Gastroesophageal sphincter (tissue), 4 donors: ENCODE measurements around the gene CD9. TPM values are rescaled to one million over a fixed set of nuclear protein-coding genes. Genes with fewer than 3 reads are reported as not detected.

Source experiments
- ATAC-seq: fragments of 150-250 bp; one replicate; pipeline ENCODE4 v1.9.1; 2016; ENCODE audit warnings: mild to moderate bottlenecking, moderate library complexity
- H3K27ac ChIP-seq, 4 donors: fragments of 200-600 bp; sonication (generic) in 3 of 4; 1 replicate in 3 of 4; 2 replicates in 1 of 4; pipeline ENCODE4 v1.5.1; 2016 to 2019
- H3K27me3 ChIP-seq: fragments of 200-600 bp; sonication (generic); one replicate; pipeline ENCODE4 v1.5.1; 2019
- H3K36me3 ChIP-seq, 2 donors: fragments of 200-600 bp; sonication (generic); one replicate each; pipeline ENCODE4 v1.5.1; 2019; ENCODE audit warnings: control low read depth in 1 of 2
- H3K4me1 ChIP-seq, 3 donors: fragments of 200-600 bp; sonication (generic); 1 replicate in 2 of 3; 2 replicates in 1 of 3; pipeline ENCODE4 v1.5.1; 2016 to 2019; ENCODE audit warnings: control low read depth in 2 of 3
- H3K4me3 ChIP-seq, 2 donors: fragments of 200-600 bp; sonication (generic); one replicate each; pipeline ENCODE4 v1.5.1; 2019; ENCODE audit warnings: mild to moderate bottlenecking in 1 of 2, moderate library complexity in 1 of 2
- H3K9me3 ChIP-seq, 3 donors: fragments of 200-600 bp; sonication (generic); one replicate each; pipeline ENCODE4 v1.5.1; 2017 to 2019; ENCODE audit warnings: control low read depth in 2 of 3
- EP300 ChIP-seq: sonication (generic); formaldehyde crosslinking; IDR thresholded peaks from one replicate; pipeline ENCODE4 v1.6.1; 2017; ENCODE audit warnings: antibody characterized with exemption, mild to moderate bottlenecking
- POLR2A ChIP-seq, 2 donors: fragments of 450-650 bp; IDR thresholded peaks; one replicate each; pipeline ENCODE4 v1.6.1; 2017; ENCODE audit warnings: antibody characterized with exemption in 2 of 2, mild to moderate bottlenecking in 2 of 2, moderate library complexity in 1 of 2
- POLR2AphosphoS5 ChIP-seq: sonication (generic); formaldehyde crosslinking; IDR thresholded peaks from one replicate; pipeline ENCODE4 v1.6.1; 2017; ENCODE audit warnings: antibody characterized with exemption
- WGBS, 2 donors: methylation state at CpG; one replicate each; pipeline ENCODE4 v1.1.5; 2018; ENCODE audit warnings: low coverage in 1 of 2; 5-methylcytosine and 5-hydroxymethylcytosine counted together
- total RNA-seq, 4 donors: library from RNA; depleted of rRNA; stranded (reverse); fragments of >200 nt; gene quantifications; one replicate each; pipeline ENCODE4 v1.1.0, GENCODE V29; 2016
- TF ChIP-seq, protein P1 (sequence below), 4 experiments: fragments of 200-600 bp in 2 of 4; fragments of 450-650 bp in 2 of 4; sonication (generic) in 1 of 4; IDR thresholded peaks; one replicate each; pipeline ENCODE4 v1.5.1; 2017 to 2019; ENCODE audit warnings: antibody characterized with exemption in 4 of 4, mild to moderate bottlenecking in 2 of 4, moderate library complexity in 2 of 4

Gene CD9
- total RNA-seq, 4 donors from 2014 or later, result 379 to 558 (median 468) TPM

DNA sequence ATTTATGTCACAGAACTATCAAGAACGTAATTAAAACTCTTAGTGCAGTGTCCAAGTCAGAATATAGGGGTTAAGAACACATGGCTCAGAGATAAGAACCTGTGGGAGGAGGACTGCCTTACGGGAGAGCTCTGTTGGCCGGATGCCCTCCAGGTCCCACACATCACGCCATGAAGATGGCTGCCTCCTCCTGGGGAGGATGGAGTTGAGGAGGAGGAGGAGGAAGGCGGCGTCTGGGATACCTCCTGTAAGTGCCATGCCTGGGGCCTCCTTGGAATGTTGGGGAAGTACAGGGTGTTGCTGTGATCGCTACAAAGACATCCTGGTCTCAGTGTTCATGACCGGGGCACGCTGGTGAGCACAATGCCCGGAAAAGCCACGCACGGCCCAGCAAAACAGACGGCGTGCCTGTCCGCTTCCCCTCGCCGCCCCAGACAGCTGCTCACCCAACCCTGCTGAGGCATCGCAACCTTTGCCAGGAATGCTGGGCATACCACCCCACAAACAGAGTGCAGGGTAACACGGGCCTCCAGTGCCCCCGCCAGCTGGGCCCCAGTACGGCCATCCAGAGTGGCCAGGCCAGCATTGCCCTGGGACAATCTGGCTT lies 28.7 kb upstream of the CD9 start:
- H3K9me3 ChIP-seq, result no peaks in the 10 kb centered on the region
- no peaks in the 10 kb centered on the region for H3K36me3 ChIP-seq
- H3K27ac ChIP-seq, result peak overlapping the region in 3 of 4 donors; percentile 35 to 66 (median 42)
- H3K4me1 ChIP-seq, result peaks cover 0 to 19% (median 9%) of the 10 kb centered on the region in 3 donors
- TF ChIP-seq POLR2AphosphoS5, result peak; percentile 66
- TF ChIP-seq EP300, result peak; percentile 23
- TF ChIP-seq POLR2A (IDR thresholded peaks at IDR 0.05), result no peak
- TF ChIP-seq, protein P1, sequence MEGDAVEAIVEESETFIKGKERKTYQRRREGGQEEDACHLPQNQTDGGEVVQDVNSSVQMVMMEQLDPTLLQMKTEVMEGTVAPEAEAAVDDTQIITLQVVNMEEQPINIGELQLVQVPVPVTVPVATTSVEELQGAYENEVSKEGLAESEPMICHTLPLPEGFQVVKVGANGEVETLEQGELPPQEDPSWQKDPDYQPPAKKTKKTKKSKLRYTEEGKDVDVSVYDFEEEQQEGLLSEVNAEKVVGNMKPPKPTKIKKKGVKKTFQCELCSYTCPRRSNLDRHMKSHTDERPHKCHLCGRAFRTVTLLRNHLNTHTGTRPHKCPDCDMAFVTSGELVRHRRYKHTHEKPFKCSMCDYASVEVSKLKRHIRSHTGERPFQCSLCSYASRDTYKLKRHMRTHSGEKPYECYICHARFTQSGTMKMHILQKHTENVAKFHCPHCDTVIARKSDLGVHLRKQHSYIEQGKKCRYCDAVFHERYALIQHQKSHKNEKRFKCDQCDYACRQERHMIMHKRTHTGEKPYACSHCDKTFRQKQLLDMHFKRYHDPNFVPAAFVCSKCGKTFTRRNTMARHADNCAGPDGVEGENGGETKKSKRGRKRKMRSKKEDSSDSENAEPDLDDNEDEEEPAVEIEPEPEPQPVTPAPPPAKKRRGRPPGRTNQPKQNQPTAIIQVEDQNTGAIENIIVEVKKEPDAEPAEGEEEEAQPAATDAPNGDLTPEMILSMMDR (IDR thresholded peaks at IDR 0.05), result peak in 2 of 4 experiments; percentile 8
- H3K4me3 ChIP-seq, result no peak overlapping the region
- WGBS, 2 donors, result 71 to 100% methylated on average over 2 to 5 of the region's 21 CpGs
- ATAC-seq, result peak; percentile 79
- H3K27me3 ChIP-seq, result no peaks in the 10 kb centered on the region

GRCh38 chr12:6172086-6172485 lies 28.1 kb upstream of the CD9 start:
- H3K36me3 ChIP-seq, result no peaks in the 10 kb centered on the region
- peaks cover 0 to 16% (median 9%) of the 10 kb centered on the region in 3 donors for H3K4me1 ChIP-seq
- H3K9me3 ChIP-seq, result no peaks in the 10 kb centered on the region
- WGBS, 2 donors, result 88% methylated on average over 6 of the region's 15 CpGs; no CpG with 5 or more reads in 1 of the 2 donors
- peak overlapping the region in 3 of 4 donors; percentile 35 to 66 (median 42) for H3K27ac ChIP-seq
- TF ChIP-seq, protein P1 (IDR thresholded peaks at IDR 0.05), result no peak
- no peak for TF ChIP-seq POLR2A (IDR thresholded peaks at IDR 0.05)
- no peak for TF ChIP-seq POLR2AphosphoS5
- TF ChIP-seq EP300, result no peak
- H3K27me3 ChIP-seq, result no peaks in the 10 kb centered on the region
- no peak overlapping the region for H3K4me3 ChIP-seq
- no peak for ATAC-seq

DNA sequence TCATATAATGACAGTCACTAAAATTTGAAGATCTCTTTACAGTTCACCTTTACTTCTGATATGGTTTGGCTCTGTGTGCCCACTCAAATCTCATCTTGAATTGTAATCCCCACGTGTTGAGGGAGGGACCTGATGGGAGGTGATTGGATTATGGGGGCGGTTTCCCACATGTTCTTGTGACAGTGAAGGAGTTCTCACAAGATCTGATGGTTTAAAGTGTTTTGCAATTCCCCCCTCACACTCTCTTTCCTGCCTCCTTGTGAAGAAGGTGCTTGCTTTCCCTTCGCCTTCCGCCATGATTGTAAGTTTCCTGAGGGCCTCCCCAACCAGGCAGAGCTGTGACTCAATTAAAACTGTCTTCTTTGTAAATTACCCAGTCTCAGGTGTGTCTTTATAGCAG lies 27.3 kb upstream of the CD9 start:
- Histone ChIP-seq H3K4me1 (peaks cover 0 to 9% (median 4%) of the 10 kb centered on the region in 3 donors), H3K27me3 (no peaks in the 10 kb centered on the region), H3K36me3 (no peaks in the 10 kb centered on the region), H3K4me3 (no peak overlapping the region), H3K9me3 (no peaks in the 10 kb centered on the region), H3K27ac (peak overlapping the region in 3 of 4 donors; percentile 35 to 66 (median 42))
- TF ChIP-seq POLR2A (IDR thresholded peaks at IDR 0.05) (no peak), EP300 (no peak), POLR2AphosphoS5 (no peak)
- TF ChIP-seq, protein P1 (IDR thresholded peaks at IDR 0.05), result no peak
- 67 to 69% methylated on average over 1 to 3 of the region's 4 CpGs for WGBS, 2 donors
- no peak for ATAC-seq

DNA sequence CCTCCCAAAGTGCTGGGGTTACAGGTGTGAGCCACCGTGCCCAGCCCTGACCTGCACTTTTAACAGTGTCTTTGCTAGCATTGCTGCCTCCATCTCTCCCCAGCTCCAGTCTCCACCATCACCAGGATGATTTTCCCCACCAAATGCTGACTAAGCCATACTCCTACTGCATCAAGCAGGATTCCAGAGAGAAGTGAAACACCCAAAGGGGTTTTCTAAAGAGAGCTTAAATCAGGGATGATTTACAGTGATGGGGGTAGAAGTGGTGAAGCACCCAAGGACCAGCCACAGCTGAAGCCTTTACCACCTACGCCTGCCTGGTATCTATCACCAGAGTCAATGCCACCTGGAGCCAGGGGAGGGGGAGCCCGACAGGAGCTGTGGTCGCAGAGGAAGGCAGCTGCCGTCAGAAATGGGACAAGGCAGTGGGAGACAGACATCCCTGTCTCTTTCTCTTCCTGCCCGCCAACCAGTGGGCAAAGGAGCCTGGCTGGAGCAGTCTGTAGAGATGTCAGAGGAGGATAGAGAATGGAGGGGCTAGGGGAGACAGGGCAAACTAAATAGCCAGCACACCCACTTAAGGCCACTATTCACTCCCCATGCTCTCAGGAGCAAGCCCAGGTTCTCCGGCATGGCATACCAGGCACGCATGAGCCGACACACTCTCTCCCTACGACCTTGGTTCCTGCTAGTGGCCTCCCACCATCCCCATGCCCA lies 22.4 kb upstream of the CD9 start:
- H3K4me3 ChIP-seq, result no peak overlapping the region
- WGBS, 2 donors, result 95 to 97% methylated on average over 5 to 9 of the region's 10 CpGs
- TF ChIP-seq POLR2AphosphoS5, result no peak
- no peak for TF ChIP-seq EP300
- TF ChIP-seq, protein P1 (IDR thresholded peaks at IDR 0.05), result no peak
- TF ChIP-seq POLR2A (IDR thresholded peaks at IDR 0.05), result no peak
- H3K27ac ChIP-seq, result no peak overlapping the region
- no peaks in the 10 kb centered on the region for H3K36me3 ChIP-seq
- ATAC-seq, result no peak
- H3K4me1 ChIP-seq, result peaks cover 8 to 42% (median 32%) of the 10 kb centered on the region in 3 donors
- H3K27me3 ChIP-seq, result no peaks in the 10 kb centered on the region
- H3K9me3 ChIP-seq, result no peaks in the 10 kb centered on the region
